ENCODE measurements around the gene TGFB2.

Gene TGFB2

DNA sequence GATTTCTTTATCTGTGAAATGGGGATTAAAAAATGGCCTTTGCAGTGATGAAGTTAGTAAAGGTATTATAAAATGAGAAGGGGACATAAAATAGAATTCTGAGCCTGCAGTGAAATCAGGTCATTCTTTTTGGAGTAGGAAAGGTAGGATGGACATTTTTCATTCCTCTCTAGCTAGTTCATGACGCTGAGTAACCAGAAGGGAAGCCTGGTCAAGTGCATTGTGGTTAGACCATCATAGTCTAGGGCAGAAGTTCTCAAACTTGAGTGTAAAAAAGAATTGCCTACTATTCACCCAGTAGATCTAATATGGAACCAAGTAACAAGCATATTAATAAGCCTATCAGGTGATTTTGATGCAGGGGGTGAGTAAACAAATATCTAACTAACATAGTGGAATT lies 50.8 kb downstream of the TGFB2 start:
- Histone ChIP-seq H3K27ac (ENCODE audit: low read length) (no peak overlapping the region), H3K79me2 (ENCODE audit: insufficient read depth, low read length) (no peaks in the 10 kb centered on the region), H3K4me3 (ENCODE audit: low read depth in 1 of 2, low read length in 2 of 2) (no peak overlapping the region), H3K36me3 (ENCODE audit: insufficient read depth, low read length) (no peaks in the 10 kb centered on the region), H3K9me3 (ENCODE audit: insufficient read depth, low read length, severe bottlenecking) (no peaks in the 10 kb centered on the region), H3K27me3 (ENCODE audit: insufficient read depth, low read length, poor library complexity) (no peaks in the 10 kb centered on the region), H3K4me2 (ENCODE audit: insufficient read depth, low read length) (no peak overlapping the region), H3K4me1 (ENCODE audit: insufficient read depth, low read length) (no peaks in the 10 kb centered on the region), H4K20me1 (ENCODE audit: insufficient read depth, low read length) (no peaks in the 10 kb centered on the region), H2AFZ (ENCODE audit: low read depth, low read length) (no peak overlapping the region), H3K9ac (ENCODE audit: low read depth, low read length) (no peak overlapping the region)
- DNase-seq, result no peak
- TF ChIP-seq, protein P1, sequence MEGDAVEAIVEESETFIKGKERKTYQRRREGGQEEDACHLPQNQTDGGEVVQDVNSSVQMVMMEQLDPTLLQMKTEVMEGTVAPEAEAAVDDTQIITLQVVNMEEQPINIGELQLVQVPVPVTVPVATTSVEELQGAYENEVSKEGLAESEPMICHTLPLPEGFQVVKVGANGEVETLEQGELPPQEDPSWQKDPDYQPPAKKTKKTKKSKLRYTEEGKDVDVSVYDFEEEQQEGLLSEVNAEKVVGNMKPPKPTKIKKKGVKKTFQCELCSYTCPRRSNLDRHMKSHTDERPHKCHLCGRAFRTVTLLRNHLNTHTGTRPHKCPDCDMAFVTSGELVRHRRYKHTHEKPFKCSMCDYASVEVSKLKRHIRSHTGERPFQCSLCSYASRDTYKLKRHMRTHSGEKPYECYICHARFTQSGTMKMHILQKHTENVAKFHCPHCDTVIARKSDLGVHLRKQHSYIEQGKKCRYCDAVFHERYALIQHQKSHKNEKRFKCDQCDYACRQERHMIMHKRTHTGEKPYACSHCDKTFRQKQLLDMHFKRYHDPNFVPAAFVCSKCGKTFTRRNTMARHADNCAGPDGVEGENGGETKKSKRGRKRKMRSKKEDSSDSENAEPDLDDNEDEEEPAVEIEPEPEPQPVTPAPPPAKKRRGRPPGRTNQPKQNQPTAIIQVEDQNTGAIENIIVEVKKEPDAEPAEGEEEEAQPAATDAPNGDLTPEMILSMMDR (IDR thresholded peaks at IDR 0.05; ENCODE audit: borderline replicate concordance, extremely low read depth, low read length, poor library complexity, severe bottlenecking), result no peak
- TF ChIP-seq EZH2 (IDR thresholded peaks at IDR 0.05; ENCODE audit: borderline replicate concordance, low read depth, low read length, severe bottlenecking), result no peak
- no peak for ATAC-seq (ENCODE audit: insufficient read depth, low read depth)

DNA sequence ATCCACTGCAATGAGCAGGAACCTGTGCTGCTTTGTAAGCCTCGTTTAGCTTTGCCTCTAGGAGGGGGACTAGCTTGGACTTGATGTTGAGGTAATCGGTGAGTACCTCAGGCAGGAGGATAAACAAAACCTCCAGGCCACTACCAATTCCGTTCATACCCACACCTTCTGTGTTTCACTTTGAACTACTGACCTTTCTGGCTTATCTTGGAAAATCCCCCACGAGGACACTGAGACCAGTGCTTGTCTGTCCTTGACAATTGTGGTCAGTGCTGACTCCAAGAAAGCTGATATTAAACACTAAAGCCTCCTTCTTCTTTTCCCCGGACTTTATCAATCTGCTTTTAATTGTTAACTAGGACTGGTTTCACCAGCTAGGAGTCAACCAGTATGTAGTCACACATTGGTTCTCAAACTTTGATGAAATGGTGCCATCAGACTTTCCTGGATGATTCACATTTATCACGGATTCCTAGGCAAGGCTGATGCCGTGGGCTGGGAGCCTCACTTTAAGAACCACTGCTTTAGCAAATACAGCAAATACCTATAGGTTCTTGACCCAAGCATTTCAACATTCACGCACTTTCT lies 52.7 kb downstream of the TGFB2 start:
- no peak for DNase-seq
- Histone ChIP-seq H3K9me3 (ENCODE audit: insufficient read depth, low read length, severe bottlenecking) (no peaks in the 10 kb centered on the region), H3K27me3 (ENCODE audit: insufficient read depth, low read length, poor library complexity) (no peaks in the 10 kb centered on the region), H3K36me3 (ENCODE audit: insufficient read depth, low read length) (no peaks in the 10 kb centered on the region), H3K79me2 (ENCODE audit: insufficient read depth, low read length) (no peaks in the 10 kb centered on the region), H2AFZ (ENCODE audit: low read depth, low read length) (no peak overlapping the region), H3K4me2 (ENCODE audit: insufficient read depth, low read length) (no peak overlapping the region), H3K9ac (ENCODE audit: low read depth, low read length) (no peak overlapping the region), H3K4me1 (ENCODE audit: insufficient read depth, low read length) (no peaks in the 10 kb centered on the region), H3K27ac (ENCODE audit: low read length) (no peak overlapping the region), H3K4me3 (ENCODE audit: low read depth in 1 of 2, low read length in 2 of 2) (no peak overlapping the region), H4K20me1 (ENCODE audit: insufficient read depth, low read length) (no peaks in the 10 kb centered on the region)
- TF ChIP-seq, protein P1 (IDR thresholded peaks at IDR 0.05; ENCODE audit: borderline replicate concordance, extremely low read depth, low read length, poor library complexity, severe bottlenecking), result no peak
- TF ChIP-seq EZH2 (IDR thresholded peaks at IDR 0.05; ENCODE audit: borderline replicate concordance, low read depth, low read length, severe bottlenecking), result no peak
- ATAC-seq (ENCODE audit: insufficient read depth, low read depth), result no peak

DNA sequence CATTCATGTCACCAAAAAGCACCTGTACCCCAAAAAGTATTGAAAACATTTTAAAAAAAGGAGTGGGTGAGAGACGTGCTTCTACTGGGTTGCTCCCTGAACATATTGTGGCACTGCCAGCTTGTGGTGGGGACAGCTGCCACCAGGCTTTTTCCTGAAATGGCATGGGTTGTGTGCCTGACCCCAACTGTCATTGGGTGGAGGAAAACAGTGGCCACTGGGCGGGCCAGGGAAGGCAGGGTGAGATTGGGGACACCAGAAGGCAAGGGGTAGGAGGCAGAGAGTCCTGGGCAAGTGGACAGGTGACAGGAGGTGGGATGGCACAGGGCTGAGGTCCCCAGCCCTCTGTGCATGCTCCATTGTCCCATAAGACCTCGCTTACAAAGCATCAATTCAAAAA lies 55.5 kb downstream of the TGFB2 start:
- no peak overlapping the region for H3K27ac ChIP-seq (ENCODE audit: low read length)
- no peaks in the 10 kb centered on the region for H3K36me3 ChIP-seq (ENCODE audit: insufficient read depth, low read length)
- no peaks in the 10 kb centered on the region for H3K4me1 ChIP-seq (ENCODE audit: insufficient read depth, low read length)
- H3K9ac ChIP-seq (ENCODE audit: low read depth, low read length), result no peak overlapping the region
- ATAC-seq (ENCODE audit: insufficient read depth, low read depth), result no peak
- TF ChIP-seq EZH2 (IDR thresholded peaks at IDR 0.05; ENCODE audit: borderline replicate concordance, low read depth, low read length, severe bottlenecking), result no peak
- TF ChIP-seq, protein P1 (IDR thresholded peaks at IDR 0.05; ENCODE audit: borderline replicate concordance, extremely low read depth, low read length, poor library complexity, severe bottlenecking), result no peak
- no peak overlapping the region for H3K4me3 ChIP-seq (ENCODE audit: low read depth in 1 of 2, low read length in 2 of 2)
- no peaks in the 10 kb centered on the region for H3K27me3 ChIP-seq (ENCODE audit: insufficient read depth, low read length, poor library complexity)
- no peaks in the 10 kb centered on the region for H3K9me3 ChIP-seq (ENCODE audit: insufficient read depth, low read length, severe bottlenecking)
- no peak overlapping the region for H2AFZ ChIP-seq (ENCODE audit: low read depth, low read length)
- H3K79me2 ChIP-seq (ENCODE audit: insufficient read depth, low read length), result no peaks in the 10 kb centered on the region
- no peak overlapping the region for H3K4me2 ChIP-seq (ENCODE audit: insufficient read depth, low read length)
- no peak for DNase-seq
- no peaks in the 10 kb centered on the region for H4K20me1 ChIP-seq (ENCODE audit: insufficient read depth, low read length)

All from DND-41 (cell line).